ENCODE data around the gene CYP3A4.

The CYP3A4 gene

DNA sequence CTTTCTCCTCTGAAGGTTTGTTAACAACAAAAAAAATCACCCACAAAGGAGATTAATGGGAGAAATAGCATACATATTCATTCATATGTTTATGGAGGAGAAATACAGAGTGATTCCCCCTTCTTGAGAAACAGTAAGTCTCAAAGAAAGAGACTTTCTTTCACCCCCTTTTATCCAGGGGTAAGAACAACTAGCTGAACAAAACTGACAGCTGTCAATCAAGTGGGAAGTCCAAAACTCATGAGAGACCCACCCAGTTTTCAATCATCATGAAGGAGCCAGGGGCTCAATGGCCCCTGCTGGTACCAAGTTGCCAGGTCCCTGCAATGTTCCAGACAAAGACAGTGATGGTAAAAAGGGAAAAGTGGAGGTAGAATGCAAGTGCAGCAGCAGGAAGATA is 41.9 kb upstream of the CYP3A4 start:
- TF ChIP-seq OSR1 (CRISPR knock-in tag; IDR thresholded peaks at IDR 0.05) (no peak), CSDC2 (CRISPR knock-in tag; IDR thresholded peaks at IDR 0.05) (no peak), GLIS3 (CRISPR knock-in tag; IDR thresholded peaks at IDR 0.05) (no peak), ZFP30 (CRISPR knock-in tag; IDR thresholded peaks at IDR 0.05) (no peak), ZNF70 (CRISPR knock-in tag; IDR thresholded peaks at IDR 0.05) (no peak), RARB (CRISPR knock-in tag; IDR thresholded peaks at IDR 0.05) (no peak), CSRNP3 (CRISPR knock-in tag; IDR thresholded peaks at IDR 0.05) (no peak), ZC3H10 (CRISPR knock-in tag; IDR thresholded peaks at IDR 0.05) (no peak), BACH2 (CRISPR knock-in tag; IDR thresholded peaks at IDR 0.05; ENCODE audit: borderline replicate concordance) (no peak), PPARA (CRISPR knock-in tag; IDR thresholded peaks at IDR 0.05; ENCODE audit: borderline replicate concordance) (no peak), ZNF565 (CRISPR knock-in tag; conservative IDR thresholded peaks at IDR 0.05; ENCODE audit: low read depth) (no peak), ZNF8 (CRISPR knock-in tag; IDR thresholded peaks at IDR 0.05) (no peak), CREB5 (CRISPR knock-in tag; IDR thresholded peaks at IDR 0.05; ENCODE audit: low read depth) (no peak), ESRRG (CRISPR knock-in tag; IDR thresholded peaks at IDR 0.05) (no peak)
- ATAC-seq = no peak

GRCh38 chr7:99825452-99825851 is 41.5 kb upstream of the CYP3A4 start:
- no peak for TF ChIP-seq CSDC2 (CRISPR knock-in tag; IDR thresholded peaks at IDR 0.05)
- no peak for TF ChIP-seq BACH2 (CRISPR knock-in tag; IDR thresholded peaks at IDR 0.05; ENCODE audit: borderline replicate concordance)
- TF ChIP-seq ESRRG (CRISPR knock-in tag; IDR thresholded peaks at IDR 0.05) = no peak
- no peak for TF ChIP-seq ZNF8 (CRISPR knock-in tag; IDR thresholded peaks at IDR 0.05)
- TF ChIP-seq SNAI2 (CRISPR knock-in tag; IDR thresholded peaks at IDR 0.05) = no peak
- TF ChIP-seq ZNF70 (CRISPR knock-in tag; IDR thresholded peaks at IDR 0.05) = no peak
- no peak for TF ChIP-seq RARB (CRISPR knock-in tag; IDR thresholded peaks at IDR 0.05)

DNA sequence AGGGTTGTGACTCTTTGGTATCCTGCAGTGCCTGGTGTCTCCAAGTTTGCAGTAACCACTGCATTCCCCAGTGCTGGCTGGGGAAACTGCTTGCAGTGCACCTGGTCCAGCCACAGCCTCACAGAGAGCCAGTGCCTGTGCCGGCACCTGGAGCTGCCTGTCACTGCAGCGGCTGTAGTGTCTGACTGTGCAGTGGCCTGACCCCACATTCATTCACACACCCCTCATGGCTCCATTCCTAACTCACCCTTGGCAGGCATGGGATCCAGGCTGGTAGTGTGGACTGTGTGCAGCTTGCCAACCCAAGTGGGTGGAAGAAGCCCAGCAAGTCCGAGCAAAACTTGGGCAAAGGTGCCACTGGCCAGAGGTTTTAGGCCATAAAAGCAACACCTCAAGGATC is 40.1 kb upstream of the CYP3A4 start:
- no peak for TF ChIP-seq CSRNP3 (CRISPR knock-in tag; IDR thresholded peaks at IDR 0.05)
- TF ChIP-seq TOX (CRISPR knock-in tag; IDR thresholded peaks at IDR 0.05; ENCODE audit: borderline replicate concordance) = no peak
- no peak; the same call in 2 of the 3 replicates for ATAC-seq

More at GRCh38 chr7:99825452-99825851, 41.5 kb upstream of the CYP3A4 start:
- no peak for ATAC-seq

- TF ChIP-seq OSR1 (CRISPR knock-in tag; IDR thresholded peaks at IDR 0.05) (no peak), POU6F1 (CRISPR knock-in tag; IDR thresholded peaks at IDR 0.05; ENCODE audit: borderline replicate concordance, low read depth) (no peak), GLIS3 (CRISPR knock-in tag; IDR thresholded peaks at IDR 0.05) (no peak), ZFP30 (CRISPR knock-in tag; IDR thresholded peaks at IDR 0.05) (no peak), TCF4 (CRISPR knock-in tag; IDR thresholded peaks at IDR 0.05; ENCODE audit: borderline replicate concordance) (no peak)
- no peak for ATAC-seq
These were observed 39.0 kb upstream of the CYP3A4 start for GRCh38 chr7:99822731-99823718.

- ATAC-seq = no peak
- no peak for TF ChIP-seq ZNF565 (CRISPR knock-in tag; conservative IDR thresholded peaks at IDR 0.05; ENCODE audit: low read depth)
- no peak for TF ChIP-seq ZC3H10 (CRISPR knock-in tag; IDR thresholded peaks at IDR 0.05)
- no peak for TF ChIP-seq TOX (CRISPR knock-in tag; IDR thresholded peaks at IDR 0.05; ENCODE audit: borderline replicate concordance)
- TF ChIP-seq ZNF70 (CRISPR knock-in tag; IDR thresholded peaks at IDR 0.05) = no peak
- TF ChIP-seq POU6F1 (CRISPR knock-in tag; IDR thresholded peaks at IDR 0.05; ENCODE audit: borderline replicate concordance, low read depth) = no peak
- TF ChIP-seq ZNF8 (CRISPR knock-in tag; IDR thresholded peaks at IDR 0.05) = no peak
- TF ChIP-seq ESRRG (CRISPR knock-in tag; IDR thresholded peaks at IDR 0.05) = no peak
- no peak for TF ChIP-seq GLIS3 (CRISPR knock-in tag; IDR thresholded peaks at IDR 0.05)
- no peak for TF ChIP-seq RARB (CRISPR knock-in tag; IDR thresholded peaks at IDR 0.05)
- no peak for TF ChIP-seq CSRNP3 (CRISPR knock-in tag; IDR thresholded peaks at IDR 0.05)
- no peak for TF ChIP-seq OSR1 (CRISPR knock-in tag; IDR thresholded peaks at IDR 0.05)
These were observed 36.5 kb upstream of the CYP3A4 start for GRCh38 chr7:99820408-99821027.

Measured in SK-N-SH treated with all-trans-retinoic acid at 6 μM for 48 hours (cell line).